Lower lobe of right lung (tissue), 2 donors: ENCODE measurements around the gene PRDM15. TPM values are rescaled to one million over a fixed set of nuclear protein-coding genes. Genes with fewer than 3 reads are reported as not detected.

Experiments used
- ATAC-seq, 2 donors: fragments of 200-7000 bp; cut with Tn5 transposase; one replicate each; pipeline ENCODE4 v1.9.1; 2020 to 2022; ENCODE audit warnings: mild to moderate bottlenecking in 2 of 2, moderate library complexity in 2 of 2
- DNase-seq: peaks from one replicate; pipeline ENCODE4 v3.0.0-alpha.2; 2020
- H3K27ac ChIP-seq: fragments of 200-600 bp; one replicate; pipeline ENCODE4 v1.8.0; 2022
- H3K27me3 ChIP-seq: fragments of 200-600 bp; one replicate; pipeline ENCODE4 v1.8.0; 2022; ENCODE audit warnings: low read depth
- H3K36me3 ChIP-seq: fragments of 200-600 bp; one replicate; pipeline ENCODE4 v1.8.0; 2022; ENCODE audit warnings: mild to moderate bottlenecking
- H3K4me1 ChIP-seq: fragments of 200-600 bp; one replicate; pipeline ENCODE4 v1.8.0; 2022
- H3K4me3 ChIP-seq: fragments of 200-600 bp; one replicate; pipeline ENCODE4 v1.8.0; 2022; ENCODE audit warnings: mild to moderate bottlenecking
- H3K9me3 ChIP-seq: fragments of 200-600 bp; one replicate; pipeline ENCODE4 v1.8.0; 2022
- intact Hi-C: fragments of 100-400 bp; cut with DNase I; formaldehyde crosslinking; loops from one replicate; pipeline ENCODE4 v1.11.0; 2022
- total RNA-seq: library from RNA; stranded (reverse); fragmentation: NEBNext Ultra II Directional; extraction: Animal tissue kit (Norgen Biotek cat#: 25700); gene quantifications from one replicate; pipeline ENCODE4 v1.2.1, GENCODE V29; 2021
- TF ChIP-seq, protein P1 (sequence below): fragments of 200-600 bp; IDR thresholded peaks from one replicate; pipeline ENCODE4 v1.8.0; 2022; ENCODE audit warnings: antibody characterized with exemption, mild to moderate bottlenecking
- donor health status: DM: no; HTN: yes; CAD: no; lungs with severe emphysema.

Gene PRDM15
- total RNA-seq, 1 donor from 2014 or later: 6.6 TPM

DNA sequence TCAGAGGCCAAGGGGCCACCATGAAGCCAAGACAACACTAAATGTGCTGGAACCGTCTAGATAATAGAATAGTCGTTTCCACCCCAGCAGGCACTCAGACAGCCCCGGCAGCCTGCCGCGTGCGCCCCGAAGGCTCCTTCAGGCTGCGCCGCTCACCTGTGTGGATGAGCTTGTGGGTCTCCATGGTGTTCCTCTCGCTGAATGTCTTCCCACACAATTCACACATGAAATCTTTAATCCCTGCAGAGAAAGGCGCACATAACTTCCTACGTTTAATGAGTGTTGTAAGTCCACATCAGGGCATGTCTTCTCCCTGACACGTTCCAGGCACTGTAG is 68.6 kb downstream of the PRDM15 start:
- intact Hi-C loops: no loop called here
- H3K36me3 ChIP-seq: peaks cover 38% of the 10 kb centered on the region
- no peak for DNase-seq

DNA sequence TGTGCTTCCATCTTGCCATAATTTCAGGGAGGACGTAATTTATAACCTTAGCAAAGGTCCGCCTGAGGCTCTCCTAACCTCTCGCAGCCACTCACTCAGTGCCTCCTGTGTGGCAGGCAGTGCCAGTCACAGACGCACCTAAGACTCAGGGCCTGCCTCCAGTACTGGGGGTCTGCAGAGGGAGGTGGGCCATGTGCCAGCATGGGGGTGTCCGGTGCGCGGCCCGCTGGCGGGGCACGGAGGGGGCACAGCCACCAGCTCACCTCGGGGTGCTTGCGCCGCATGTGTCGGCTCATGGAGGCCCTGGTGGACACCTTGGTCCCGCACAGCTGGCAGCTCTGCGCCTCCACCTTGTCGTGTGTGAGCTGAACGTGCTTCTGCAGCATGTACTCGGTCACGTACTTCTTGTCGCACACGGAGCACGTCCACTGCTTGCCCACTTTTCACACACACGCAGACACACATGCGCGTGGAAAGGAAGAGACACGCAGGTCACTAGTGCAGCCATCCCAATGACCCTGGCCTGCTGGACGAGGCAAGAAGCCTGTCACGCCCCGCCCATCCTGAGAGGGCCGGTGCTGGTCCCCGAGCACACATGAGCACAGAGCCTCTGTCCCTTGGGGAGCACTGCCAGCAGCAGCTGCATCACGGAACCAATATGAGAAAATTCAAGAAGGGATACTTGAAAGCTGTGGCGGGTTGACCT is 69.1 kb downstream of the PRDM15 start:
- no peak for DNase-seq
- ATAC-seq: no peak
- H3K27me3 ChIP-seq: no peaks in the 10 kb centered on the region
- peaks cover 34% of the 10 kb centered on the region for H3K36me3 ChIP-seq
- no peaks in the 10 kb centered on the region for H3K4me1 ChIP-seq
- TF ChIP-seq, protein P1, sequence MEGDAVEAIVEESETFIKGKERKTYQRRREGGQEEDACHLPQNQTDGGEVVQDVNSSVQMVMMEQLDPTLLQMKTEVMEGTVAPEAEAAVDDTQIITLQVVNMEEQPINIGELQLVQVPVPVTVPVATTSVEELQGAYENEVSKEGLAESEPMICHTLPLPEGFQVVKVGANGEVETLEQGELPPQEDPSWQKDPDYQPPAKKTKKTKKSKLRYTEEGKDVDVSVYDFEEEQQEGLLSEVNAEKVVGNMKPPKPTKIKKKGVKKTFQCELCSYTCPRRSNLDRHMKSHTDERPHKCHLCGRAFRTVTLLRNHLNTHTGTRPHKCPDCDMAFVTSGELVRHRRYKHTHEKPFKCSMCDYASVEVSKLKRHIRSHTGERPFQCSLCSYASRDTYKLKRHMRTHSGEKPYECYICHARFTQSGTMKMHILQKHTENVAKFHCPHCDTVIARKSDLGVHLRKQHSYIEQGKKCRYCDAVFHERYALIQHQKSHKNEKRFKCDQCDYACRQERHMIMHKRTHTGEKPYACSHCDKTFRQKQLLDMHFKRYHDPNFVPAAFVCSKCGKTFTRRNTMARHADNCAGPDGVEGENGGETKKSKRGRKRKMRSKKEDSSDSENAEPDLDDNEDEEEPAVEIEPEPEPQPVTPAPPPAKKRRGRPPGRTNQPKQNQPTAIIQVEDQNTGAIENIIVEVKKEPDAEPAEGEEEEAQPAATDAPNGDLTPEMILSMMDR: no peak
- intact Hi-C loops: no loop called here
- H3K27ac ChIP-seq: no peak overlapping the region
- H3K9me3 ChIP-seq: no peaks in the 10 kb centered on the region
- no peak overlapping the region for H3K4me3 ChIP-seq

More for the DNA sequence above, 68.6 kb downstream of the PRDM15 start:
- Histone ChIP-seq H3K27me3 (no peaks in the 10 kb centered on the region), H3K4me1 (no peaks in the 10 kb centered on the region), H3K4me3 (no peak overlapping the region), H3K9me3 (no peaks in the 10 kb centered on the region), H3K27ac (no peak overlapping the region)
- no peak for ATAC-seq
- TF ChIP-seq, protein P1: no peak

DNA sequence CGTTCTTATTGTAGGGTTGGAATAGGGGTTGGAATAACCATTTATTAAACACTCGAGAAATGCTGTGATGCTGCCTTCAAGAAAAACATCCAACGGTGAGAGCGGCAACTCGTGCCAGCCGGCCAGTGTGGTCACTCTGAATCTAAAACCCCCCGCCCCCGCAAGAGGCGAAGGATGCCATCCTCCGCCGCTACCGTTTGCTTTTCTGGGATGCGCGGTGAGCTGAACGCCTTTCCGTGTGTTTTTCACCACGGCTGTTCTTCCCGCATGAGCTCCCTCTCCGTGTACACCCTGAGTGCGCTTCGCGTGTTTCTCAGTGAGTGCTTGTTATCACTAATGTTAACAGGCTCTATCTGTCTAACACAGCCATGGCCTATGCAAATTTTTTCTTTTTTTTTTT is 70.3 kb downstream of the PRDM15 start:
- H3K4me3 ChIP-seq: no peak overlapping the region
- peaks cover 41% of the 10 kb centered on the region for H3K36me3 ChIP-seq
- no peaks in the 10 kb centered on the region for H3K9me3 ChIP-seq
- no peak overlapping the region for H3K27ac ChIP-seq
- ATAC-seq (no peak), DNase-seq (no peak)
- intact Hi-C loops: no loop called here
- TF ChIP-seq, protein P1: no peak
- H3K27me3 ChIP-seq: no peaks in the 10 kb centered on the region
- no peaks in the 10 kb centered on the region for H3K4me1 ChIP-seq

DNA sequence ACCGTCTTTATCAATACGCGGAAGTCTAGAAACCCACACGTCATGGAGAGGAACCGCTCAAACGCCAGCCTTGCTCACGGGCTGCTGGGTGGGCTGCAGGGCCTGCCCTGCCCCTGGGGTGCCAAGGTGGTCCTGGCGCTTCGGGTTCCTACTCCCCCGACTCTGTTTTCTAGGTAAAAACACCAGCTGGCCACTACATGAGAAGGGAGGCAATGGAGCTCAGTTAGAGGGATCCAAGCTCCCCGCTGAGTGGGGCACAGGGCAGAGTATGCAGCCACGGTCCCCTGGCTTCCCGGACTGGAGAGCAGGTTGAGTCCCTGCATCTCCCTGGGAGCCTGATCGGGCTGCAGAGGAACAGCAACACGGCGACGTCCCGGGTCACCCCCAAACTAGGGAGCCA is 71.0 kb downstream of the PRDM15 start:
- intact Hi-C loops: no loop called here
- TF ChIP-seq, protein P1: no peak
- DNase-seq: no peak
- no peak overlapping the region for H3K4me3 ChIP-seq
- no peaks in the 10 kb centered on the region for H3K27me3 ChIP-seq
- peaks cover 38% of the 10 kb centered on the region for H3K36me3 ChIP-seq
- ATAC-seq: no peak
- peaks cover 5% of the 10 kb centered on the region for H3K4me1 ChIP-seq
- no peaks in the 10 kb centered on the region for H3K9me3 ChIP-seq
- no peak overlapping the region for H3K27ac ChIP-seq

DNA sequence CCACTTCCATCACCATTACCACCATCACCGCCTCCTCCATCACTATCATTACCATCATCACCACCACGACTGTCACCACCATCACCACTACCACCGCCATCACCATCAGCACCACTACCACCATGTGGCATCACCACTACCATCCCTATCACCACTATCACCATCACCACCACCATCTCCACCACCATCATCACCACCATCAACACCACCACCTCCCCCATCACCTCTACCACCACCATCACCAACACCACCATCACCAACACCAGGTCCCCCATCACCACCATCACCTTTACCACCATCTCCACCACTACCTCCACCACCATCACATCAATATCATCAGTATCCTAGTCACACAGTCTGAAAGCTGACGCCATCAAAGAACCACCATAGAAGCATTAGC is 72.4 kb downstream of the PRDM15 start:
- peaks cover 37% of the 10 kb centered on the region for H3K36me3 ChIP-seq
- TF ChIP-seq, protein P1: no peak
- H3K27ac ChIP-seq: no peak overlapping the region
- peaks cover 12% of the 10 kb centered on the region for H3K4me1 ChIP-seq
- intact Hi-C loops: no loop called here
- no peak for ATAC-seq
- no peaks in the 10 kb centered on the region for H3K9me3 ChIP-seq
- H3K27me3 ChIP-seq: no peaks in the 10 kb centered on the region
- no peak for DNase-seq
- no peak overlapping the region for H3K4me3 ChIP-seq
